Measurements from ENCODE around the gene PLA2G2A. TPM values are rescaled to one million over a fixed set of nuclear protein-coding genes. Genes with fewer than 3 reads are reported as not detected.

Gene PLA2G2A
- total and polyA plus RNA-seq, 4 donors = 441 to 1,724 (median 1,565) TPM; not detected in 1

DNA sequence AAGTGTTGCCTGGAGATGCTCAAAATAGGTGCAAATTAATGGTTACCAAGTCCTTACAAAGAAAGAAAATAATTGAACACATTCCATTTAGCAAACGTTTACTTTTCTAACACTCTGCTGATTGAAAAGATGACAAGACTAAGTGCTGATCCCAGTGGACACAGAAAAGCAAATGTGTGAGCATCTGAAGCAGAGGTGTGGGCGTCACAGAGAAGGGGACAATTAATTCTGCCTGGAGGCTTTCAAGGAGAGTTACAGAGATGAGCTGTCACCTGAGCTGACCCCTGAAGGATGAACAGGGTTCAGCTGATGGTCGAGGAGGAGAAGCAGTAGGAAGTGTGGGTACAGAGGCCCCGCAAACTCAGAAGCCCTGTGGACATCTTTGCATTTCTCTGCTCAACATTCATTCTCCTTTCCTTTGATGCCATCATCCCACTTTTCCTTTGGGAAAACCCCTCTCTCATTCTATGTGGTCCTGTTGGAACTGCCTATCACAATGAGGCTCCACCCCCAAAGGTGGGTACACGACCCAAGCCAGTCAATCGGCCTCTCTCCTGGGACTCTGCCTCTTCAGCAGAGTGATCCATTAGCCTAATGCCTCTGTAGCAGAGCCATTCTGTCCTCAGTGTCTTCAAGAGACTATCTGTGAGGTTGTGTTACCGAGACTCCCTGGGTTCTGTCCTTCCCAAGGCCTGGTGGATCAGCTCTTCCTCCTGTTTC lies 38.8 kb downstream of the PLA2G2A start:
- no peaks in the 10 kb centered on the region for H3K27me3 ChIP-seq (ENCODE audit: control insufficient read depth in 4 of 4, insufficient read depth in 4 of 4, low read length in 3 of 4)
- no peak overlapping the region for H3K4me3 ChIP-seq (ENCODE audit: low read depth in 1 of 3, low read length in 3 of 3)
- DNase-seq (ENCODE audit: low spot score) = no peak
- H3K36me3 ChIP-seq (ENCODE audit: control insufficient read depth in 4 of 4, insufficient read depth in 3 of 4, low read depth in 1 of 4, low read length in 3 of 4) = no peaks in the 10 kb centered on the region
- H3K9me3 ChIP-seq (ENCODE audit: control insufficient read depth in 4 of 4, low read length in 3 of 4) = peaks cover 0 to 4% (median 0%) of the 10 kb centered on the region in 4 donors
- TF ChIP-seq NR2F2 (IDR thresholded peaks at IDR 0.05) = no peak
- H3K27ac ChIP-seq (ENCODE audit: low read depth in 1 of 2, low read length in 2 of 2) = no peak overlapping the region
- no peak overlapping the region for H3K9ac ChIP-seq (ENCODE audit: low read depth in 1 of 2, low read length in 2 of 2)
- no peaks in the 10 kb centered on the region for H3K4me1 ChIP-seq (ENCODE audit: control insufficient read depth in 4 of 4, insufficient read depth in 4 of 4, low read length in 3 of 4)
- 65% methylated on average over 7 of the region's 7 CpGs for whole genome bisulfite sequencing

- Histone ChIP-seq H3K36me3 (ENCODE audit: control insufficient read depth in 4 of 4, insufficient read depth in 3 of 4, low read depth in 1 of 4, low read length in 3 of 4) (no peaks in the 10 kb centered on the region), H3K9ac (ENCODE audit: low read depth in 1 of 2, low read length in 2 of 2) (no peak overlapping the region), H3K4me1 (ENCODE audit: control insufficient read depth in 4 of 4, insufficient read depth in 4 of 4, low read length in 3 of 4) (no peaks in the 10 kb centered on the region), H3K27ac (ENCODE audit: low read depth in 1 of 2, low read length in 2 of 2) (no peak overlapping the region), H3K4me3 (ENCODE audit: low read depth in 1 of 3, low read length in 3 of 3) (no peak overlapping the region), H3K27me3 (ENCODE audit: control insufficient read depth in 4 of 4, insufficient read depth in 4 of 4, low read length in 3 of 4) (no peaks in the 10 kb centered on the region), H3K9me3 (ENCODE audit: control insufficient read depth in 4 of 4, low read length in 3 of 4) (peaks cover 0 to 4% (median 0%) of the 10 kb centered on the region in 4 donors)
- TF ChIP-seq HNF4A (conservative IDR thresholded peaks at IDR 0.05) (no peak), GABPA (IDR thresholded peaks at IDR 0.05 in 1 of 2, conservative IDR thresholded peaks at IDR 0.05 in 1 of 2) (no peak), JUND (IDR thresholded peaks at IDR 0.05) (no peak), FOXA2 (IDR thresholded peaks at IDR 0.05) (no peak), MAX (IDR thresholded peaks at IDR 0.05) (no peak), CTCF (IDR thresholded peaks at IDR 0.05; ENCODE audit: low read depth, low read length, missing input control) (no peak), RXRA (IDR thresholded peaks at IDR 0.05) (no peak), SP1 (IDR thresholded peaks at IDR 0.05) (no peak), NR2F2 (IDR thresholded peaks at IDR 0.05) (no peak), YY1 (IDR thresholded peaks at IDR 0.05) (no peak), FOXA1 (IDR thresholded peaks at IDR 0.05) (no peak), RAD21 (IDR thresholded peaks at IDR 0.05) (no peak), TAF1 (conservative IDR thresholded peaks at IDR 0.05) (no peak)
- DNase-seq (ENCODE audit: low spot score) = no peak
- WGBS = 89% methylated on average over 1 of the region's 1 CpG
Observed at GRCh38 chr1:19938472-19938871, 40.9 kb downstream of the PLA2G2A start.

DNA sequence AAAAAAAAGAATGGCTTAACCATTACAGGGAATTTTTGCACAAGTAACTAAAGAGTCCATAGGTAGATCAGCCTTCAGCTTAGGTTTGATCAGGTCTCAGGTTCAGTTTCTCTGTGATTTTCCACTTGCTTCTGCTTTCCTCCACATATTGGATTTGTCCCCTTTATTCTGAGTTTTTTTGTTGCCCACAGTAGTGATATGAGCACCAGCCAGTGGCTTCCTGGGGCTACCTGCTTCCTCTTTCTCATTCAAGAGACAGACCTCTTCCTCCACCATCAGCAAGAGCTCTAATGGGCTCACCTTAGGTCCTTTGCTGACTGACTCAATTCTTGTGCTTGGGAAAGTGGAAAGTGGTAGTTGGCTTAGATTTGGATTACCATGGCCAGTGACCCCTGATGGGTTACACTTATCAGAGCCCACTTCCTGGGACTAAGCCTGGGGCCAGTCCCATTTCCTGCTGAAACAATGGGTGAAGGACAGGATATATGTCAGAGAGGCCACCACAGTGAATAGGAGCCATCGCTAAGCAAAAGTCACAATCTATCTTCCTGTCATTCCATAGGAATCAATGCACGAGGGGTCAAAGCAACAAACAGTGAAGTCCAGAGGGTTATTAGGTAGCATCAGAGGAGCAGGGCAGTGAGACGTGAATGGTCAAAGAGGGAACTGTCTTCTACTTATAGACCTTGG lies 43.2 kb downstream of the PLA2G2A start:
- Histone ChIP-seq H3K4me1 (ENCODE audit: control insufficient read depth in 4 of 4, insufficient read depth in 4 of 4, low read length in 3 of 4) (no peaks in the 10 kb centered on the region), H3K27ac (ENCODE audit: low read depth in 1 of 2, low read length in 2 of 2) (no peak overlapping the region), H3K36me3 (ENCODE audit: control insufficient read depth in 4 of 4, insufficient read depth in 3 of 4, low read depth in 1 of 4, low read length in 3 of 4) (no peaks in the 10 kb centered on the region), H3K9ac (ENCODE audit: low read depth in 1 of 2, low read length in 2 of 2) (no peak overlapping the region), H3K9me3 (ENCODE audit: control insufficient read depth in 4 of 4, low read length in 3 of 4) (peaks cover 0 to 20% (median 8%) of the 10 kb centered on the region in 4 donors), H3K27me3 (ENCODE audit: control insufficient read depth in 4 of 4, insufficient read depth in 4 of 4, low read length in 3 of 4) (no peaks in the 10 kb centered on the region), H3K4me3 (ENCODE audit: low read depth in 1 of 3, low read length in 3 of 3) (no peak overlapping the region)
- whole genome bisulfite sequencing = 79% methylated on average over 3 of the region's 3 CpGs
- TF ChIP-seq HNF4A (conservative IDR thresholded peaks at IDR 0.05) (no peak), NR2F2 (IDR thresholded peaks at IDR 0.05) (peak; percentile 92)
- no peak for DNase-seq (ENCODE audit: low spot score)
